22Rv1 (cell line): ENCODE measurements around the gene CCNC.

ENCODE experiments used
- H3K27ac ChIP-seq: fragments of 450-650 bp; 2 replicates; pipeline ENCODE4 v1.5.1; 2017
- CTCF ChIP-seq: fragments of 450-650 bp; IDR thresholded peaks from 2 replicates; pipeline ENCODE4 v1.5.1; 2017; ENCODE audit warnings: mild to moderate bottlenecking
- ZFX ChIP-seq: fragments of 450-650 bp; IDR thresholded peaks from 2 replicates; pipeline ENCODE4 v1.6.1; 2017; ENCODE audit warnings: antibody characterized with exemption, borderline replicate concordance

The CCNC gene

GRCh38 chr6:99498421-99498820 lies 70.0 kb downstream of the CCNC start:
- TF ChIP-seq CTCF (no peak), ZFX (no peak)
- no peak overlapping the region for H3K27ac ChIP-seq

GRCh38 chr6:99495466-99495865 lies 73.0 kb downstream of the CCNC start:
- TF ChIP-seq CTCF = no peak
- no peak for TF ChIP-seq ZFX

More at GRCh38 chr6:99495466-99495865, 73.0 kb downstream of the CCNC start:
- no peak overlapping the region for H3K27ac ChIP-seq
